ENCODE data around the gene ARL5C.

The ARL5C gene

DNA sequence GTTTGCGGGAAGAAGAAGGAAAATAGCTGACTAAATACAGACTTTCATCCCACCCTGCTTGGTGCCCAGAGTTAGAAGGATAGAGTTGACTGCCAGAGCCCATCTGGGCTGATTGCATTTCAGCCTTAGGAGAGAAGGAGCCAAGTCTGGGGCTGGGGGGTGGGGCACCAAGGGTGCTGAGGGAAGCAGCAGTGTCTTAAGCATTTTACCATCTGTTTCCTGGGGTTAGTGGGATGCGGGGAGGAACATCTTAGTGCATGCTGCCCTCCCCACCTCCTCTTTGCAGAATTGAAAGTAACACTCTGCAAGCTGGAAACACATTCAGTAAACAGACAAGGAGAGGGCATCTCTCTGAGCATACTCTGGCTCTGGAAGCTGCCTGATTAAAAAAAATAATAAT is 1.5 kb upstream of the ARL5C start:
- DNase-seq (ENCODE audit: low read depth), result no peak

DNA sequence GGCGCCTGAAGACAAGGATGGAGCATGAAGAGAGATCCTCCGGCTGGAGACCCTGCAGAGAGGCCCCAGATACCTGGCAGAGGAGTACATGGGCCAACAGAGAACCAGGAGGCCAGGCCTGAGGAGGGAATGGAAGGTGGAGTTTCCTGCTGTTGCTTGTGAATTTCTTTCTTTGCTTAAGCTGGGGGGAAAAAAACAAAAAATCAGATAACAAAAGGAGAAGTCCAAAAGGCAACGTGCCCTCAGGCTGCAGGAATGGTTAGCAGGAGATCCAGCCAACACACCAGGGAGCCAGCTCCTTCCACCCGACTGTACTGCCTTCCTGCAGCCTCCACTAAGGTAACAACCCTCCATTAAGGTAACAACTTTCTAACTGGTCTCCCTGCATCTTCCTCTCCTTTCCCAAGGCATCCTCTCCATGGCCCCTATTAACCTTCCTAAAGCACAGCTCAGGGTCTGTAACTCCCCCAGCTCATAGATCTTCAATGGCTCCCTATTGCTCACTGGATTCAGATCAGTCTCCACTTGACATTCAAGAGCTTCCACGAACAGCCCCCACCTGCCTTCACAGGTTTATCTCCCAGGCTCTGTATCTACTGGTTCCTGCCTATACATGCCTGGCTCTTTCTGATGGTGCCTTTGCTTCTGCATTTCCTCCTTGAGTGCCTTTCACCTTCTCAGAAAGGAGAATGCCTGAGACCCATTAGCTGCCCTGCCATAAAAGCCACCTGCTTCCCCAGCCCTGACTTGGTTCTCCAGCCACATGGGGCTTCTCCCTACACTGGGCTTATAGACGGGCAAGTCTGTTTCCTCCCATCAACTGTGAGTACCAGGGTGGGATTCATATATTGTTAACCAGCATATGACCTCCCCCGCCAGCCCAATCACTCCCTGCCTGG is 725 bp upstream of the ARL5C start:
- DNase-seq (ENCODE audit: low read depth), result no peak

DNA sequence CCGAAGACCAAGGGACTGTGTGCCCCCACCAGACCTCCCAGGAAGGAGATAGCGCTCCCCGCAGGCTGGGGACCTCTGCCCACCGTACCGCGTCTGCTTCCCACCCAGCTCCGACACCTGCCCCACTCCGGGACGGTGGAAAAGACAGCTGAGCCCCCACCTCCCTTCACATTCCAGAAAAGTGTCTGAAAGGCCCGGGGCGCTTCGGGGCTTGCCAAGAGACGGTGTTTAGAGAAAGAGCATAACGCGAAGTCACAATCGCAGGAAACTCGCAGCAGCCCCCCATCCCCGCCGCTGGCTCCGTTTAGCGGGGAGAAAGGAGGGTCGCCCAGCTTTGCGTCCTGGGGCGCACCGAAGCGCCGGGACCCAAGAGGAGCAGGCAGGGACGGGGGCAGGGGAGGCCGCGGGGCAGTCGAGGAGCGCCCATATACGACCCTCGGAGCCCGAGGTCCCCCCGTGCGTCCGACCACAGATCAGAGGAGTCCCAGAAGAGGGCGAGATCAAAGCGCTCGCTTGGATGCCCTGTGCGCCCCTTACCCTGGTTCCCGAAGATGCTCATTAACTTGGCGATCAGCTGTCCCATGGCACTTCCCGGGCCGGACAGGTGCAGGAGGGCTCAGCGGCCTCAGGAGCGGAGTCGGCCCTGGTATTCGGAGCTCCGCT is 652 bp downstream of the ARL5C start:
- no peak for DNase-seq (ENCODE audit: low read depth)

DNA sequence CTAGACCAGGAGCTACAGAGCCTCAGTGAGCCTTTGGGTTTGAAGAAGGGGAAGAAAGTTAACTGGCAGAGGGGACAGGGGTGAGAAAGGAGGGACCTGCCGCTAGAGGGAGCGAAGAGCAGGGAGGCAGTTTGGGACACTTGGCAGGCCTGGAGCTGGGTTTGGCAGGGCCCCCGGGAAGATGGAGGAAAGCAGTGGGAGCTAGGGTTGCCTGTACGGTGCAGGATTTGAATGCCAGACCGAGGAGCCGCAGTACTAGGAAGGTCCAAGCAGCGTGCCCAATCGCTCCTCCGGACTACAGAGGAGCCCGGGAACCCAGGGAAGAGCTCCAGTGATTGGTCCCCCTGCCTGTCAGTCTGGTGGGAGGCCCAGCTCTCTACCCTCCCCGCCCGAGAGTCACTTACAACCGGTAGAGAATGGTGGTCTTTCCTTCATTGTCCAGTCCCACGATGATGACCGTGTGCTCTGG is 1.3 kb downstream of the ARL5C start:
- DNase-seq (ENCODE audit: low read depth), result peak; percentile 63

DNA sequence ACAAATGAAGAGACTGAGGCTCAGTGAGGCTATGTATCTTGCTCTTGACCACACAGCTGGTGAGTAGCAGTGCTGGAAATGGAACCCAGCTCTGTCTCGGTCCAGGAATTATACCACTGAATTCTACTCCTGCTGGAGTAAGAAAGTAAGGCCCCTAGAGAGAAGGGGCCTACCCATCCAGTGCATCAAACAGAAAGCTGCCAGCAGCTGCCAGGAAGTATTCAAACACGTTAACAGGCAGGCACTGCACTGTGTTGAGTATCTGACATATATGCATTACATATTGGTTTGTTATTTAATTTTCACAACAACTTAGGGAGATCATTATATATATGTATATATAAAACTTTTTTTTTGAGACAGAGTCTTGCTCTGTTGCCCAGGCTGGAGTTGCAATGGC is 4.0 kb downstream of the ARL5C start:
- DNase-seq (ENCODE audit: low read depth), result no peak

DNA sequence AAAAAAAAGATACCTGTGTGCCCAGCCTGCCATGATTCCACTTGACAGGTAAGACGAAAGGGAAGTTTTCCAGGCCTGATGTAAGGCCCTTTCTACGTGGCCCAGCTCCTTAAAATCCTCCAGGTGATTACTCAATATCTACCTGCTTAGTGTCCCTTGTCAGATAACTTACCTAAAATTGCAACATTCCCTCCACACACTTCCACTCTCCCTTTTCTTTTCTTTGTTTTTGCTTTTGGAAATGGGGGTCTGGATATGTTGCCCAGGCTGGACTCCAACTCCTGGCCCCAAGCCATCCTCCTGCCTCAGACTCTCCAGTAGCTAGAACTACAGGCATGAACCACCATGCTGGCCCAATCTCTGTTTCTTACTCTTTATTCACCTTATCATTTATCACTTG is 7.3 kb downstream of the ARL5C start:
- DNase-seq (ENCODE audit: low read depth), result no peak

DNA sequence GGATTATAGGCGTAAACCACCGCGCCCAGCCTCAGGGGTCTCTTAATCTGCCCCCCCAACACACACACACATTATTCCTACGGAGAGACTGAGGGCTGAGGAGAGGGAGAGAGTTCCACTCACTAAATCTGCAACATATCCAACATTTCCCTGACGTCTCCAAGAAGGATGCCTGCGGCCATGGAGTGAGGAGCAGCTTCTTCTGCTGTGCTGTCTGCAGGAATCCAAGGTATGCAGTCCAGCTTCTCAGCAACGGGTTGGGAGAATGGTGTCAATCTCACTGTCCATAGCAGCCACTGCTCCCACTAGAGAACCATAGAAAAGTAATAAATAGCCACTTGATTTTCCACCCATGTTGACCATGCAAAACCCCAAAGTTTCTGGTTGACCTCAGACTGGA is 9.5 kb downstream of the ARL5C start:
- DNase-seq (ENCODE audit: low read depth), result no peak

DNA sequence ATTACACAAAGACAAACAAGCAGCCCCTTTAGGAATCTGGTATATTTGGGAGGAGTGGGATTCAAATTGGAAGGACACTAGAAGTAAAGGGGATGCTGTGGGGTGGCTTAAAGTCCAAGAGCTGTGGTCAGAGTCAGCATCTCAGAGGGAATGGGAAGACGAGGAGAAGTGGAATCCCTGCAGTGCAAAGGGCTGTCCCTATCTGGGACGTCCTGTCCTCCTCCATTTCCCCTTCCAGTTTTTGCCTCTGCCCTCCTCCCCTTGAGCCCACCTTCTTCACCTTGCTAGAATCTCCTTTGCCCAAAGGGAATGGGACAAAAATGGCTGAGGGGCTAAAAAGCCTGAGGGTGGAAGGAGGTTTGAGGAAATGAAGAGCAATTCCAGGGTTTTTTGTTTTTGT is 10.3 kb downstream of the ARL5C start:
- DNase-seq (ENCODE audit: low read depth), result no peak

DNA sequence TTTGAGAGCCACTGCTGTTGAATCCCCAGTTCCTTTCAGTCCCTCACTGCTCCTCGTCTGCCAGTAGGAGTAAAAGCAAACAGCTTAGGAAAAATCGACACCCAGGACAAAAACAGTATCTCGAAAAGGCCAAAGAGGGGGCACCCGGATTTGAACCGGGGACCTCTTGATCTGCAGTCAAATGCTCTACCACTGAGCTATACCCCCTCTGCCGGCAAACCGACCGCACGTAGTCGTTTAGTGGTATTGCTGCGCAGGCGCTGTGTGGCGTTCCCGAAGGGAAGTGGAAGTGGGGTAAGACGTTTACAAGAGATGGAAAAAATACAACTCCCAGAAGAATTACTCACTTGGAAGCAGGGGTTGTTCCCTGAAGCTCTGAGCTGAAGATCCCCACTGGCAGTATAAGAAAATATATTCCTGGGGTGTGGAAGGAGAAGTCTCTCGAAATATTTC is 12.3 kb downstream of the ARL5C start:
- peak; percentile 96 for DNase-seq (ENCODE audit: low read depth)

DNA sequence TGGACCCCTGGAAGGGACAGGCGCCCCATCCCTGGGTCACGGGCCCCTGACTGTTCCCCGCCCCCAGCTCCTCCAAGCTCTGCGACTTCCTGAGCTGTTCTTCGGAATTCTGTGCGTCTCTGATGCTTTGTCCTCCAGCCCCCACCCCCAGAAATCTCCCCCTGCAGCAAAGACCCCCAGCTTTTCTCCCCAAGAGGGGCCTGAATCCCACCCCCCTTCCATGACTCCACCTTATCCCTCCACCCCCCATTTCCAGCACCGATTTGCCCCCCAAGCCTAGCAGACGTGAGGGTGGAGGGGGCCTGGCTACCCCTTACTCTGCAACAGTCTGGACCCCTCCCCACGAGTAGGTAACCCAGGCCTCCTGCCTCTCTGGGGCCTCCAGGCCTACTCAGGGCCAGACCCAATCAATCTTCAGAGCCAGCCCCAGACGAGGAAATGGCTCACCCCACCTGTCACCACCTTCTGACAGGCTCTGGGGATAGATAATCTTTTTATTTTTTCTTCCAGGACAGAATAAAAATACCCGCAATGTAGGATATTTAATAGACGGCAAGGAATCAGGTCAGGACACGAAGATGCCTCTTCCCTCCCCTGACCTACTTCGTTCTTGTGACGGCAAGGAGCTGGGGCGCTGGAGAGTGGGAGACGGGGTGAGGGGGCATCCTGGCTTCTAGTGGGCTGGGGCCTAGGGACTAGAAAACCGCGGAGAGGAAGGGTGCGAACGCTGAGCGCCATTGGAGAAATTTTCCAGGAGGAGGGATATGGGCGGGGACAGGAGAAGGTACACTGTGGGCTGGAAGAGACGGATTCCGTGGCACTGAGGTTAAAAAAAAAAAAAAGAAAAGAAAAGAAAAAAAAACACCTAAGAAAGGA is 13.8 kb downstream of the ARL5C start:
- DNase-seq (ENCODE audit: low read depth), result peak; percentile 19

DNA sequence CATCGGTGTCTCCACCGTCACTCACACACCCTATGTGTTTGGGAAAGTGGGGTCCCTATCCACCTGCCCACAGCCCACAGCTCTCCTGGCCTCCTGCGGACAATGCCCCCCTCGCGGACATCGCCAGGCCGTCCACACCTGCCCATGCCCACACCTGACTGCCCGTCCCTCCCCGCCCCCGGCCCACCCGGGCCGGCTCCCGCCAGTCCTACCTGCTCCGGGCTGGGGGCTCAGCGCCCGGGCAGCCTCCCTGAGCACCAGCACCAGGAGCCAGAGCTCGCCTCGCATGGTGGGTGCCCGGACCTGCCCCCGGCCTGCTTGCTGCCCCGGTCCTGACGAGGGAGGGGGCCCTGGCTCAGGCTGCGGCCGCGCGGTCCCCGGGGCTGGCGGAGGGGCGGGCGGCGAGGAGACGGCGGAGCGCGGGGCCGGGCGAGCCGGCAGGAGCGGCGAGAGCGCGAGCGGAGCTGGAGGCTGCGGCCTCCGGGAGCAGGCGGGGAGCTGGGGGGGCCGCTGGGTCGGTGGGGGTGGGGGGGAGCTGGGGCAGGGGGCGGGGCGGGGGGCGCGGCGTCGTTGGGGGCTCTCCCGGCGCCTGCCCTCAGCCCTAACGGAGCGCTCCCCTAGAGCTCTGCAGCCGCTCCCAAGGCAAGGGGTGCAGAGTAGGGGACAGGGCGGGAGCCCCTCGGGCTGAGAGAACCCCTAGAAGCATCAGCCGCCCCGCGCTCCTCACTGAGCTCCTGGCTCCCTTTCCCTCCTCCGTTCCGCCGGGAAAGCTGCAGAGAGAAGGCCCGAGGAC is 14.6 kb downstream of the ARL5C start, which contains the start of gene PLXDC1:
Gene PLXDC1 (minus strand): TSS at position 488 of the 793 bp plus-strand sequence. CDS start 200 bp downstream, at position 288.
- DNase-seq (ENCODE audit: low read depth), result no peak

DNA sequence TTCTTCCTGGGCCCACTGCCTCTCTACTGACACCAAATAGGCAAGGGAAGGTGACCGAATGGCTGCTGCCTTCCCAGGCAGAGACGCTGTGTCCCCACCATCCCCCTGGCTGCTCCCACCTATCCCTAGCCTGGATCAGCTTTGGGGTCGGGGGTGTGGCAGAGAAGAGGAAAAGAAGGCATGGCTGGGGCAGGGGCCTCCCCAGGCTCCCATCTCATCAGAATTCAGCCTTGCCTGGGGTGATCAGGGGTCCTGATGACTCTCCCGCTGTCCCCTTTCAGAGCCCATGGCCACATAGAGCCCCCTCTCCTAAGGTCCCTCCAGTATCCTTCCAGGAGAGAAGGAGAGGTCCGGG is 15.2 kb downstream of the ARL5C start:
- no peak for DNase-seq (ENCODE audit: low read depth)

DNA sequence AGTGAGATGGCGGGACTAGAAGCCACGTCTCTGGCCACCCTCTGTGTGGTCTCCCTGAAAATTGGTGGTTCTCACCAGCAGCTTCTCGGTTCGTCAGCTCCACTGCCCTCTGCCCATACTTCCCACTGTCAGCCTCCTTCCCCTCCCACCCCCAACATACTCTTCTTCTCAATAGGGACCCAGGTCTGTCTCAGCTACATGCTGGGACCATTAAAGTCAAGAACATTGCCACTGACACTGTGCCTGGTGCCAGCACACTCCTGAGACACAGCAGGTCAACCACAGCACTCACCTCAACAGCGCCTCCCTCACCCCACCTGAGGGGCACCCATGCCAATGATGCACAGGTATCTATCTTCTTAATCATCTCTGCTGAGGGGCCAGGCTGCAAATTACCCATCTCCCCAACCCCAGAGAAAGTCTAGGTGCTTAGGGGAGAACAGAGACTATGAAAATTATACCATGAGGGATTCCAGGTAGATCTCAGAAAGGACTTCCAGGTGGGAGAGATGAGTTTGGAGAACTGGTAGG is 15.8 kb downstream of the ARL5C start:
- no peak for DNase-seq (ENCODE audit: low read depth)

DNA sequence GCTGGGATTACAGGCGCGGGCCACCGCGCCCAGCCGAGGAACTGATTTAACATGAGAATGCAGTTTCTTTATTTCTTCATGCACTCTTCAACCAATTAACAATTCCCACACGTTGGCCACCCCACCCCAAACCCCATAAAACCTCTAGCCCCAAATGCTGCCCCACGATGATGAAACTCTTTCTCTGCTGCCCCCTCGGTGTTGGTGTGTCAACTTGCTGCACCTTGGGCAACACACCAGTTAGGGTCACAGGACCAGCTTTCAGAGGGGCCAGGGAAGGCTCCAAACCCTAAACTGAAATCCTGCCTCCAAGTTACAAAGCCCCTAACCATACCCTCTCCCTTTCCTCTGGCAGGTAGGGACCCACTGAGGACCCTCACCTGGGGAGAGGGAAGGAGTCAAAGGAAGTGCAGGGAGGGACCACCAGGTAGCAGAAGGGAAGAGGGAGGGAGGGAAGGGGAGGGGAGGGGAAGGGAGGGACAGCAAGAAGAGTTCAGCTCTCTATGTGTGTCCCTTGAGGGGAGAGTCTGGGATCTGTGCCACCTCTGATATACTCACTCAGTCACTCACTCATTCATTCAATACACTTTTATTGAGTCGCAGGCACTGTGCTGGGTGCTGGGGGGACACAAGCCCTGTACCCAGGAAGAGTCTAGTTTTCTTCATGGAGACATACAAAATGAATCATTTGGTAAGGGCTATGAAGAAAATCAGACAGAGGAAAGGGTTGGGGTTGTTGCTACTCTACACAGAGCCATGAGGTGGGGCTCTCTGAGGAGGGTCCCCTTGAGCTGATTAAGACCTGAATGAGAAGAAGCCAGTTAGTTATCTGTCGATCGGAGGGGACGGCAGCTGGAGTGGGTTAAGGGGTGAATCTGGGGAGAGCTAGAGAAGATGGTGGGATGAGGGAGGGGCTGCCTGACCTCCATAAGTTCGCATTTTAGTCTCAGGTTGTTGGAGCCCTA is 18.5 kb downstream of the ARL5C start:
- no peak for DNase-seq (ENCODE audit: low read depth)

DNA sequence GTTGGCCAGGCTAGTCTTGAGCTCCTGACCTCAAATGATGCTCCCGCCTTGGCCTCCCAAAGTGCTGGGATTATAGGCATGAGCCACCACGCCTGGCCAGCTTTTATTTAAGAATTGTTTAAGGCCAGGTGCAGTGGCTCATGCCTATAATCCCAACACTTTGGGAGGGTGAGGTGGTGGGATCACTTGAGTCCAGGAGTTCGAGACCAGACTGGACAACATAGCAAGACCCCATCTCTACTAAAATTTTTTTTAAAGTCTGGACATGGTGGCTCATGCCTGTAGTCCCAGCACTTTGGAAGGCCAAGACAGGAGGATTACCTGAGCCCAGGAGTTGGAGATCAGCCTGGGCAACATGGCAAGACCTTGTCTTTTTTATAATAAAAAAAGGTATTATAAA is 19.7 kb downstream of the ARL5C start:
- no peak for DNase-seq (ENCODE audit: low read depth)

DNA sequence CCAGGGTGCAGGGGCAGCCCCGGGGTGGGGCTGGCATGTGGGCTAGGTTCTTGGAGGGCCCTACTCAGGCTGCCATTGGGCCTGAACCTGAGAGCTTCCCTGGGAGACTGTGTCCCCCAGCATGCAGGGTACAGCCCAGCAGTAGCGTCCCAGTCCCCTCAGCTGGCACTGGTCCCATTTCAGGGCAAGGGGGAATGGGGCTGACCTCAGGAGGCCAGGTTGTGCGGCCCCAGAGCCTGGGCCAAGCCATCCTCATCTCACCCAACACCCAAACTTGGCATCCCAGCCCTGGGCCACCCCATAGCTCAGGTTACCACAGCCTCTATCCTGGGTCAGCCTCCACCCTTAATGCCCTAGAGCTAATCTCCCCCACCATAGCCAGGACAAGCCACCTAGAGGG is 20.8 kb downstream of the ARL5C start:
- no peak for DNase-seq (ENCODE audit: low read depth)

DNA sequence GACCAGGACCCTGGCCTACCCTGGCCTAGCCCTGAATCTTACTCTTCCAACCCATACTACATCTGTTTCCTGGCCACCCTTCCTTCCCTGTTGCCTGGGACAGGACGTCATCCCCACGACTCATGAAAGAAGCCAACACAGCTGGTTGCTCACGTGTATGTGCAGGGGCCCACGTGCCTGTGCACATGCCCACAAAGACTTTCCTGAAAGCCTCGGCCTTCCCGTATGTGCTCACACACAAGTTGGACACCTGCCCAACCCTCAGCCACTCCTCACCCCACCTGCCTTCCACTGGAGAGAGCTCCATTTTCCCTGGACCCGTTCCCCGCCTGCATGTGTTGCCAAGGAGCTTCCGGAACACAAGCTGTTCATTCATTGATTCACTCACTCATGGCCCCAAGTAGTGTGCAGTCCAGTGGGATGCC is 21.5 kb downstream of the ARL5C start:
- DNase-seq (ENCODE audit: low read depth), result no peak

DNA sequence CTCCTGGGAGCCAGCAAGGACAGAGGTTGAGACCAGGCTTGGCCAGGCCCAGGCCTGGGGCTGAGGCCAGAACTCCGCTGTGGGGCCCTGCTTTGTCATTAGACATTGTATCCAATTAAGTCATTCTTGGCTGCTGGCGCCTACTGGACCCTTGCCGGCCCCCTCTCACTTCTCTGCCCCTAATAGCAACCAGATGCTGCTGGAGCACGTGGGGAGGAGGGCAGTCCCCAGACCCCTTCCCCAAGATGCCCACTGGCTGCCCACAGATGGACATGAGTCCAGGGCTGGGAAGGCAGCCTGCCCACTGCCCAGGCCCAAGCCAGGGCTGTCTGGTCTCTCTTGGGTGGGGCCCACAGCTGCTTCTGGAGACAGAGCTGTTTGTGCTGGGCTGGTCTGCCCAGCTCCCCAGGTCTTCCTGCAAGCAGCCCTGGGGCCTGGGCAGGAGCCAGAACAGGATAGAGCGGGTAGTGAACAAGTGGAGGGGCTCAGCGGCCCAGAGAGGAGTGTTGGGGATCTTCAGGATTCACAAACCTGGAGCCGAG is 22.3 kb downstream of the ARL5C start:
- no peak for DNase-seq (ENCODE audit: low read depth)

DNA sequence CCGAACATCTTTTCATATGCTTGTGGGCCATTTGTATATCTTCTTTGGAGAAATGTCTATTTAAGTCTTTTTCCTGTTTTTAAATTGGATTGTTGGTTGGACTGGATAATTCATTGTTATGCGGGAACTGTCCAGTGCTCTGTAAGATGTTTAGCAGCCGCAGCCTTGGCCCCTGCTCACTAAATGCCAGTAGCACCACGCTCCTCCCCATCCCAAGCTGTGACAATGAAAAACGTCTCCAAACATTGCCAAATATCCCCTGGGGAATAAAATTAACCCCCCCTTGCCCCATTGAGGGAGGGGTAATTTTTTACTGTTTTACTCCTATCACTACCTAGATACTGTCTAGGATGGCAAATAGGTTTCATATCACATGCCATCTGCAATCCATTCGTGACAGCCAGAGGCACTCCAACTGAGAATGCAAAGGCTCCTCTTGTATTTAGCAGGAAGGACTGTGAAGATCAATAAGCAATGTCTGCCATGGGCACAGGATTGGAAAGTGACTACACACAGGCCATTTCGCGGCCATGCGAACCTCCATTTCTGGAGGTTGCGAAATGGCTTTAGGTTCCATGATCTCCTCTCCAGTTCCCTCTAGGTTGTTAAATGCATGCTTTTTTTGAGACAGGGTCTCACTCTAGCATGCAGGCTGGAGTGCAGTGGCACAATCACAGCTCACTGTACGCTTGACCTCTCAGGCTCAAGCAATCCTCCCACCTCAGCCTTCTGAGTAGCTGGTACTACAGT is 23.9 kb downstream of the ARL5C start:
- no peak for DNase-seq (ENCODE audit: low read depth)
